Hippocampal formation (tissue), 2 donors: ENCODE results near the gene MED10.

Source experiments
- DNase-seq, 2 donors: peaks; one replicate each; lab custom pipeline; 2025; lab: John Stamatoyannopoulos, UW

Gene MED10, protein sequence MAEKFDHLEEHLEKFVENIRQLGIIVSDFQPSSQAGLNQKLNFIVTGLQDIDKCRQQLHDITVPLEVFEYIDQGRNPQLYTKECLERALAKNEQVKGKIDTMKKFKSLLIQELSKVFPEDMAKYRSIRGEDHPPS

DNA sequence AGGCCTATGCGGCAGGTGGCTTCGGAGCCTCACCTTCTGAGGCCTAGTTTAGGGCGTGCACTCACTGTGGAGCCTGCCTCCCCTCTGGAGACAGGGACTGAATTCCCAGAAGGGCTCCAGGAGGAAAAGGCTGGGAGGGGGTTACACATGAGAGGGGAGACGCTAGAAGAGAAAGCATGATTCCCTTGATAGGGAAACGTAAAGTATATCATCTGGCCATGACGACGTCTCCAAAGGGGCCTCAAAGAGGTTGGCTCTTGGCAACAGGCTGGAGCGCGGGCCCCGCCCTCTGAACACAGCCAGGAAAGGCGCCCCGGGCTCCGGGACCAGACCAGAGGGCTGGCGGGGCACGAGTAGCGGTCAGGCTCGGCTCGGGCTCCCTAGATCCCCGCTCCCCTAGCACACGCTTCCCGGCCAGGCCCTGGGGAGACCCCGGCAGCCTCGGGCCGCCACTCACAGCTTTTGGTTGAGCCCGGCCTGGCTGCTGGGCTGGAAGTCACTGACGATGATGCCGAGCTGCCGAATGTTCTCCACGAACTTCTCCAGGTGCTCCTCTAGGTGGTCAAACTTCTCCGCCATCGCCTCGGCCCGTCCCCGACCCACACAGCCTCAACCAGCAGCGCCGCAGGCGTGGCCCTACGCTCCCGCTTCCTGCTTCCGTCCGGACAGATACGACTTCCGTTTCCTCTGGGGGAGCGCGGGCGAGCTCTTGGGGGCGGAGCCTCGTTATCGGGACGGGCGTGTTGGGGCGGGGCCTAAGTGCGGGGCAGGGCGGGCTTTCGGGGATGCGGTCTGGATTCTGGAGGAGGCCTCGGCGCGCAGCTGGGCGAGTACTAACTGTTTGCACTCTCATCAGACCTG, at the start of gene MED10:
Gene MED10, minus strand, starts transcription at position 643 of the 861 bp plus-strand sequence. Its CDS starts 64 bp downstream, at position 579.
- peak; percentile 76 to 85 for DNase-seq

DNA sequence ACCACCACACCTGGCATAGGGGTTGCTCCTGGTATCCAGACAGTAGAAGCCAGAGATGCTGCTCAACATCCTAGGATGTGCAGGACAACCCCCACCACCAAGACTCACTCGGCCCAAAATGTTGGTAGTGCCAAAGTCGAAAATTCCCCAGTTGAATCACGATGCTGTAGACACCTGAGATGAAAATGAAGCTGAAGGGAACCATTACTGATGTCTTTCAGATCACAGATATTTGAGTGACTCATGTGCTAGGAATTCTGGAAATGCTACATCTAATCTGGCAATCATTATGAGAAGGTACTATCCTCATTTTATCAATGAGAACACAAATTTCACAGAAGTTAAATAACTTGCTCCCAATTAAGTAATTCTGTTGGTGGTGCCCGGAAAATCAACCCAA, 49.3 kb upstream of the MED10 start:
- DNase-seq: no peak

DNA sequence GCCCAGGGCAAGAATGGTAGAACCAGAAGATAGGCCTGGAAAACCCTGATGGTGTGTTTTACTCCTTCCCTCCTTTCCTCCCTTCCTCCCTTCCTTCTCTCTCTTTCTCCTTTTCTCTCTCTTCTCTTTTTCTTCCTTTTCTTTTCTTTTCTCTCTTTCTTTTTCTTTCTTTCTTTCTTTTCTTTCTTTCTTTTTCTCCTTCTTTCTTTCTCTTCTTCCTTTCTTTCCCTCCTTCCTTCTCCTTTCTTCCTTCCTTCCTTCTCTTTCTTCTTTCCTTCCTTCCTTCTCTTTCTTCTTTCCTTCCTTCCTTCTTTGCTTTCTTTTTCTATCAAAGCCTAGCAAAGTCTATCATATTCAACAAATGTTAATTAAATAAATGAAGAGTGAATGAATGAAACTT, 46.4 kb upstream of the MED10 start:
- no peak for DNase-seq

DNA sequence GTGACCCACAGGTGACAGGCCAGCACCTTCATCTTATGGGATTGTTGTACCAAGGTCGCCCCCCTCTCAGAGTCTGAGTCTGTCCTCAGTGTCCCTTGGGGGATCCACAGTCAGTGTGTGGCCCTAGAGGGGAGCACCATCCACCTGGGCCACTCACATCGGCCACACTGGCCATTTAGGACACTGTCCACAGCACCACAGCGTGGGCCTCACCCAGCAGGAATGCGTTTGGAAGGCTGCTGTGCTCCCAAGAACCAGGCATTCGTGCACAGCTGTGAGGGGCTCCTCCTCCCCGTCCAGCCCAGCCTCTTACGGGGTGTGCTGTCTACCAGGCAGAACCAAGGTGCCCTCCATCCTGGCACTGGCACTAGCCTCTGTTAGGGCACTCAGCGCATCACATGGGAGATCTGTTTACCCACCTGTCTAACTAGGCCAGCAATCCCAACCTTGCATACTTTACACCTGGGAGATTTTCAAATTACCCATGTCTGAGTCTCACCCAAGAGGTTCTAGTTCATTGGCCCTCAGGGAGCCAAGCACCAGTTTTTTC, 45.8 kb upstream of the MED10 start:
- no peak for DNase-seq

DNA sequence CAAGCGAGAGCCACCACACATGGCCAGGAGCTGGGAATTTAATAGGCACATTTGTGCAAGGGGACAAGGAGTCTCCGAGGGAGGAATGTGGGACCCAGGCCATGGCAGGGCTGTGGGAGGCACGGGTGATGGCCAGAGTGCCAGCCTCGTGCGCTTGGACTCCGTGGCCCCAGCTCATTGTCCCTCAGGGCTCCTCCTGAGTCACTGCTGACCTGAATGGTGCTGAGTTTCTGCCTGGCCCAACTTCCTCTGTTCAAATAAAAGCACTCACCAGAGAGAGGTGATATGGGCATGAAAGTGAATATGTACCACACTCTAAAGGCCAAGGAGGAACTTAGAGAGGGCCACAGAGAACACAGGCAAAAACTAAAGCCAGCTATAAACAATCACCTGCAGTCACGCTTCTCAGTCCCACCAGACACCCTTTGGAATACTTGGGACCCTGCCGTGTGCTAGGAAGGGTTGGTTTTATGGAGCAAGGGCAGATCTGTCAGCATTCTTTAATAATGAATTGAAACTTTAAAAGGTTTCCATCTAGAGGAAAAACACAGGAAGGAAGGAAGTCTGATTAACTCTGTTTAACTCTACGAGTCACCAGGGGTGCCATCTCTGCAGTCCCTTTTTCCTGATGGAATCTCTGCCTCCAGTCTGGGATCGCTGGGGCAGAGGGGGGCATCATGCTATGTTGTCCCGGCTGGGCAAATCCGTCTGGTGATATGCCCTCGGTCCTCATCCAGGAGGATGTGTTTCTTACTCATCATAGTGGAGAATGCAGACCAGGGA, 45.2 kb upstream of the MED10 start:
- no peak for DNase-seq

DNA sequence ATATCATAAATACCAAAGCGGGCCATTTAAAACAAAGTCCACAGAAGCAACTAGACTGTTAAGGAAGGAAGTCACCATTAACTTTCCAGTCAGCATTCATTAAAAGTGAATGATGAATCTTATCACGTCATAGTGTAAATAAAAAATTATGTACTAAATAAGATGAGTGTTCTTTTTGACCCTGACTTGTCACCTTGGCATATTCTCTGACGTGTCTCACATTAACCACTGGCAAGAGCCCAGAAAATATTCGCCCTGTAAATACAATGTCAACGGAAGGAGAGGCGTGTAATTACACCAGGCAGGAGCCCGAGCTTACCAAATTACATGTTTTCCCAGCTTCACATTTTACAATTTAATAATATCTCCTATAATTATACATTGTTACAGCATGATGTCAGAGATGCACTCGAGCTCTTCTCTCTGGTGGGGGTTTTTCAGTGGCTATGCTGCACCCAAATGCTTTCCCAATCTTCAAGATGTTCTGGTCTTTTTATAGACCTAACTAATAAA, 41.0 kb upstream of the MED10 start:
- DNase-seq: no peak

DNA sequence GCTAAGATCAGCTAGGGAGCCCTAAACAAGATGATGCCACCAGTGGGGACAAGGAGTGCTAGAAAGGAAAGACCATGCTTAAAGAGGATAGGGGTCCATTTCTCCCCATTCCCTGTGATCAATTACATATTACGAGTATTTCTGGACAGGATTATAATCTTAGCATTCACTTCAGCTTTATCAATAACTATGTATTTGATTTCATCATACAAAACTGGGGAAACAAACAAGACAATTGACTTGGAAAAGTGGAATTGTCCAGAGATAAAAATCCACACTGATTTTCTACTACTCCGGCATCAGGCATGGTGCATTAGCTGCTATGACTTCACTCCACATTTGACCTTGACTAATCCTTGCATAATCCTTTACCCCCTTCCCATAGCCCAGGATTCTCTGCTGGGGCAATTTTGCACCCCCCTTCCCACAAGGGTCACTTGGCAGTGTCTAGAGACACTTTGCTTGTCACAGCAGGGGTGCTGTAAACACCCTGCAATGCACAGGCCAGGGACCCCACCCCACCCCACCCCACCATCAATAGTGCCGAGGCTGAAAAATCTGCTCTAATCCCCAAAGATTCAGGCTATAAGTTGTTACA, 40.4 kb upstream of the MED10 start:
- no peak for DNase-seq

DNA sequence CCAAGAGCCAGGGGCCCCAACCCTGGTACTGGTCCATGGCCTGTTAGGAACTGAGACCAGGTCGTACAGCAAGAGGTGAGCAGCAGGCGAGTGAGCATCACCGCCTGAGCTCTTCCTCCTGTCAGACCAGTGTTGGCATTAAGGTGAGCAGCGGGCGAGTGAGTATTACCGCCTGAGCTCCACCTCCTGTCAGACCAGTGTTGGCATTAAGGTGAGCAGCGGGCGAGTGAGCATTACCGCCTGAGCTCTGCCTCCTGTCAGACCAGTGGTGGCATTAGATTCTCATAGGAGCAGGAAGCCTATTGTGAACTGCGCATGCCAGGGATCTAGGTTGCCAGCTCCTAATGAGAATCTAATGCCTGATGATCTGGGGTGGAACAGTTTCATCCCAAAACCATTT, 39.3 kb upstream of the MED10 start:
- no peak for DNase-seq

DNA sequence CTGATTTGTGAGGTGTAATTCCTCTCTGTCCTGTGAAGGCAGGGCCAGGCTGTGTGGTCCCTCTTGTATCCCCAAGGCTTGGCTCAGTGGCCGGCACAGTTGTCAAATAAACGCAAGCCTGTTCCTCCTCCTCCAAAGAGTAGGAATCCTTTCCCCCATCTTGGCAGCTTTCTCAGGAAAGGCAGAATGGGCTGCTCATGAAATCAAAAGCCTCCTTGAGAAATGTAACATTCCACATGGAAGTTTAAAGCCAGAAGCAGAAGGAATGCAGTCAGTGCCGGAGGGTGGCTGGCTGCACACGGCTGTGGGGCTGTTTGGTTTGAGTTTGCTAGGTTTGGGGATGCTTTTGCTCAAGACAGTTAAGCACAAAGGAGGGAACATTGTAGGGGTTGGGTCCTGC, 34.5 kb upstream of the MED10 start:
- DNase-seq: no peak

DNA sequence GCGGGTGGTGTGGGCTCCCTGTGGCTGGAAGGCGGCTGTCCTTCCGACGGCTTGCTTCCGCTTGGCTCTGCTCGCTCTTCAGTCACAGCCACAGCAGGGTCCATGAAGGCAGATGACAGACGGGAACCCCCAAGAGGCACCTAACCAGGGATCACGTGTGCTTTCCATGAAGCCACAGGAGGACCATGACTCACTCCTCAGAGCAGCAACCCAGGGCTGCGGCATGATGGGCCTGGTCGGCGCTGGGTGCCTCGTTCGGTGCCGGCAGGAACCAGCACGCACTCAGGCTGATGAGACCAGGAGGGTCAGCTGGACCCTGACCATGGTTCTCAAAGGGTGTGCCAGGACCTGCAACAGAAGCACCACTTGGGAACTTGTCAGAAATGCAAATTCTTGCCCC, 32.8 kb upstream of the MED10 start:
- DNase-seq: no peak

DNA sequence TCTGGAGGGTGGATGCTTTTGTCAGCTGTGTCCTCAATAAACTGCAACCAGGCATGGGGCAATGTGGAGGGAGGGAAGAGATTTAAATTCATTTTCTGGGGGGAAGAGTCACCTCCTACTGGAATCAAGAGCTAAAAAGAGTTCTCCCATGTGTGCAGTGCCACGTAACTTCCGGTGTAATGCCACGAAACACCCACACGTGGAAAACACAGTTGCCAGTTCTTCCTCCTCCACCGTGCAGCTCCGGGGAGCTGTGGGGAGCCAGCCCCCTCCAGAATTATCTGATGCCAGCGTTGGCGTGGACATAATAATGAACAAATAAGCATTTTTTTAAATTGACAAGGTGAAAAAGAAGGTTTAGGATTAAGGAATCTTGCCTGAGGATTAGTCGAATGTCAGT, 32.1 kb upstream of the MED10 start:
- no peak for DNase-seq

DNA sequence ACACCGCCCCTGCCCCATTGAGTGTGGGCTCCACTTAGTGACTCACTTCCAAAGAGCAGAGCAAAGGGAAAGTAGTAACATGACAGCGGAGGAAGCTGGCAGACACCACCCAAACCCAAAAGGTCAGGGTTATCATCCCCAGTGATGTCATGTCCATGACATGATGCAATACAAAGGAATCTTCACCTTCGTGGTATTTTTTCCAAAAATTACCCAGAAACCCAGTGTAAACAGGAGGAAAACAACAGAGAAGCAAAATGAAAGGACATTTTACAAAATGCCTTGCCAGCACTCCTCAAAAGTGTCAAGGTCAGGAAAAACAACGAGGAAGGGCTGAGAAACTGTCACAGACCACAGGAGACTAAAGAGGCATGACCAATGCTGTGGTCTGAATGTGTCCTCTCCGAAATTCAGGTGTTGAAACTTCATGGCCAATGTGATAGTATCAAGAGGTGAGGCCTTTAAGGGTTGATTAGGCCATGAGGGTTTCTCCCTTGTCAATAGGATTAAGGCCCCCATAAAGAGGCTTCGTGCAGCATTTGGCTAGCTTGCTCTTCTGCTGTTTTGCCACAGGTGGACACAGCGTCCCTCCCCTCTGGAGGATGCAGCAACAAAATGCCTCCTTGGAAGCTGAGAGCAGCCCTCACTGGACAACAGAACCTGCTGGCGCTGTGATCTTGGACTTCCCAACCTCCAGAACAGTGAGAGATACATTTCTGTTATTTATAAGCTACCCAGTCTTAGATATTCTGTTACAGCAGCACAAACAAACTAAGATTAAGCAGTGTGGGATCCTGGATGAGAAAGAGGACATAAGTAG, 30.5 kb upstream of the MED10 start:
- no peak for DNase-seq

DNA sequence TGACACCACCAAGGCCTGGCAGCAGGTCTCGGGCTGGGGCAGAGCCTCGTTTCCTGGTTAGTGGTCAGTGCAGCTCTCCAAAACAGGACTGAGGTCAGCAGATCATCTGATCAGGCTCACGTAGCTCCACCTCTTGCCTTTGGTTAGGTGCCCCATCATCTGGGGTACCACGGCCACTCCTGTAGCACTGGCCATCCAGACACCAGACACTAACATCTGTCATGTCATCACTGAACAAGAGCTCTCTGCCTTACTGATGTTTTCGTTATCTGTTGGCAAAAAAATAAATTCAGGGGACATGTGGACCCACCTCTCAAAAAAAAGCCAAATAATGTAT, 29.9 kb upstream of the MED10 start:
- DNase-seq: no peak

DNA sequence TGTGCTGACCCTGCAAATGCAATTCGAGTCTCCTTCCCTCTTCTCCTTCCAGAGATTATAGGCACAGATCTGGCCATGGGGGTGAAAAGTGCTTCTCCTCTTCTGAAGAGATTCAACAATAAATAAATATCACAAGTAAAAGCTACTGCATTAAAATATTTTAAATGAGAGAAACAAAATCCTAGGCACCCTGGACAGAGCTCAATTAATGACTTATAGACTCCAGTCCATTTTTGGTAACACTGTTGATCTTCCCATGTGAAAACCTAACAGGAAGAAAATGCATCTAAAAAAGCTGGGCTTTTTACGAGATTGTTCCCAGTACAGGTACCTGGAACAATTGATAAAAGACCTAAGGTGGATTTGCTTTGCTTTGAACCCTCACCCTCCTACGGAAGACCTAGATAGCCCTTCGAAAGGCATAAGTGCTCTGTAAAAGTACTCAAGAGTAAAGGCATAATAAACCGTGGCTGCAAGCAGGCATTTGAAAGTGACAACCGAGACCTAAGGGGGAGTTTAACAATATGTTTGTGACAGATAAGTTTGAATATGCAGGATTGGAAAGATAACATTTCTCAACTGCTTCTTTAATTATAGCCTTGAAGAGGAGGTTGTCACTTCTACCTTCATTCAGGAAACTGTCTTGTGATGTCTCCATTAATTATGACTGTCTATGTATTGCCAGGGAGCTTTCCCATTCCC, 29.4 kb upstream of the MED10 start:
- no peak for DNase-seq

DNA sequence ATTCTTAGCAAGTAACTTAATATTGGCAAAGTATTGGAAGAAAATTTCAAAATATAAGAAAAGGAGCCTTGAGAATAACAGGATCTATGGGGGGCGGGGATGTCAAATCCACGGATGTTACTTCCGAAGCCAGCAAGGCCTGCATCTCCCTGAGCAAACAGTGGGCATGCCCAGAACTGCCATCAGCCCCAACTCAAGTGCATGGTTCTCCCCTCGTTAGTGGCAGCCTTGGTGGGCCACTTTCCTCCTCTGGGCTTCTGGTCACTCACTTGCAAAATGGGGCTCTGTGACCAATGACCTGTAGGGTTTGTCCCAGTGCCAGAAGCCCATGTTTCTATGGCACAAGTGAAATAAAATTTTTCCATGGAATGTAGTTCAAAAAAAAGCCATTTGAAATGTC, 27.2 kb upstream of the MED10 start:
- DNase-seq: no peak

DNA sequence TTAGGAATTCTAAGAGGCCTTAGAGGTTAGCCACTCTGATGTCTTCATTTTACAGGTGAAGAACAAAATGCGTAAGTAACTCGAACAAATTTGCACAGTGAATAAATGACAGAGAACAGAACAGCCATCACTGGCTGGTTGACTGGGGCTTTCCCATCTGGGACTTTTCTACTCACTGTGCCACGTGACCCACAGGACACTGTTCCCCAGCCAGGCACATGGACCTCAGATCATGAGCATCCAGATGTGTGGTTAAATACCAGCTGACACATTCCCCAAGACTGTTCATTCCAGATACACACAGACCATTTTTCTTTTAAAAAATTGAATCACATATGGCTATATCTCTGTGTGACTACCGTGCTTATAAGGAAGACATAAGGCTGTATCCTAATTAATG, 25.8 kb upstream of the MED10 start:
- DNase-seq: no peak

DNA sequence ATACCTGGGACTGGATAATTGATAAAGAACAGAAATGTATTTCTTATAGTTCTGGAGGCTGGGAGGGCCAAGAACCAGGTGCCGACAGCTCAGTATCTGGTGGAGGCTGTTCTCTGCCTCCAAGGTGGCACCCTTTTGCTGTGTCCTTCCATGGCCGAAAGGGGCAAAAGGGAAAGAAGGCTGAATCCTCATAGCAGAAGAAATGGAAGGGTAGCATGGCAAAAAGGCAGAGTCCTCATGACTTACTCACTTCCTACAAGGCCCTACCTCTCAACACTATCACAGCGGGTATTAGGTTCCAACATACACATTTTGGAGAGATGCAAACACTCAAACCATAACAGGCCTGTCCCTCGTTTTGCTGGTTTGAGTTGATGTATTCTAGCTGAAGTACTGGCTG, 25.1 kb upstream of the MED10 start:
- DNase-seq: no peak

DNA sequence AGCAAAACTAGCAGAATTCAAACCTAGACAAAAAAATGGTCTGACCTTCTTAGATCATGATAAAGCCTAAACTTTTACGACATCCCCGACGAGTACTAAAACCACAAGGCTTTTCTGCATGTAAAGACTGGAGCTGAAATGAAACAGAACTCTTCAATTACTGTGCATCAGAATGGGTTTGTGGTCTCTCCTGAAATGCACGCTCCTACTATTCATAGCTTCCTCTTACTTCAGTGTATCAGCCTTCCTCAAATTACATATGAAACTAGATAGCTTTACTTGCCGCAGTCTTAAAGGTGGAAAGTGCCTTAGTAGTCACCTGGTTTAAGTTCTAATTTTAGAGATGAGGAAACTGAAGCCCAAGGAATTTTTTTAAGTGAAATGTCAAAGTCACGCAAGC, 24.6 kb upstream of the MED10 start:
- DNase-seq: no peak

DNA sequence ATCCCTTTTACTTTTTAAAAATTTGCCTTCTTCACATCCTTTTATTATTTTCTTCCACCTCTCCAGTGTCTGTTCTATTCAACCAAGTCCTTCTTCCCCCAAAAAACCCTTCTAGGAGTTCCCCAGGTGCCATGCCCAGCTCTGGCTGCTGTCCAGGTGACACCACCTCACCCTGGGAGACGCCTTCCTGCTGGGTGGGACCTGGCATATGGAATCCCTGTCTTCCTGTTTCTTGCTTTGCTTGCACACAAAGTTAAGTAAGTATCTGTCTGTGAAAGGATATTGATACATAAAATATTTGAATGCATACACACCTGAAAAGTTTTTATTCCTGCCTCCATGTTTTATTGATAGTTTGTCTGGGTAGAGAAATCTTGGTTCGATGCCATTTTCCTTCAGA, 23.1 kb upstream of the MED10 start:
- DNase-seq: no peak

DNA sequence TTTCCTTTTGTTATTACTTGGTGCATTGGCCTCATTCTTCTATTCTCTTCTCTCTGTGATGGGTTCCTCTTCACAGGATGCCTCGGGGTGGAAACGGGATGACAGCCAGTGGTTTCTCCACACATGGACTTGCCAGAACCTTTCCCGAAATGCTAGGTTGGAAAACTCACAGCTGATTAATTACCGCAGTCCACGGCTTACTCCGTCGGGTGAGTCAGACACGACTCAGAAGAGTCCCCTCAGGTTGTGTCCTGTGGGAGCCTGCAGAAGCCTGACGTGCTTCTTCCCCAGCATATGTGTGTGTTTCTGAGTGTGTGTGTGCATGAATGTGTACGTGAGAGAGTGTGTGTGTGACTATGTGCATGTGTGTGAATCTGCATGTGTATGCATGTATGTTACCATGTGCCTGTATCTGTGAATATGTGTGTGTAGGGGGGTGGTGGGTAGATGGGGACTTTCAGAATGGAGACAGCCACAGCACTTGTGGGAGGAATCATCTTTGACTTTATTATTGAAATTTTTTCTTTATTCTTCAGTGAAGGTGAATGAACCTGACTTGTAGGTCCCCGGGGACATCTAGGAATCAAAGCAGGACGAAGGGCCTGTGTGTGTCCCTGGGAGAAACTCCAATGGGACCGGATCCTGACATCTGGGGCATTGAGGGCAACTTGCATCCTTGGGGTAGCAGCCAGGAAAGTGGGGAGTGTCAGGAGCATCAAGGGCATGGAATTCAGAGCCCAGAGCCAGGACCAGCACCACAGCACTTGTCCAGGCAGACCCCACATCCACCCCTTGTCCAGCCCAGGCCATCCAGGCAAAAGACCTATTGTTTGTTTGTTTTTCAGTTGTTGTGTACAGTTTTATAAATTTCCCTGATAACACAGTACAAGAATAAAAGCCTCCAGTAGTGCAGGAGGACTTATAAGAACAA, 21.9 kb upstream of the MED10 start:
- DNase-seq: no peak
